H1 (cell line): ENCODE data around the gene IL18BP. TPM values are rescaled to one million over a fixed set of nuclear protein-coding genes. Genes with fewer than 3 reads are reported as not detected.

ENCODE experiments used
- CTCF ChIA-PET: fragments of 300-600 bp; sonication (Branson Sonifier 250); formaldehyde crosslinking; loops from one replicate; lab custom pipeline; 2021; ENCODE audit not compliant: partially characterized antibody; lab: Charles Lee
- POLR2A ChIA-PET: fragments of 300-600 bp; sonication (Branson Sonifier 250); formaldehyde crosslinking; loops from one replicate; lab custom pipeline; 2021; ENCODE audit warnings: inconsistent platforms; ENCODE audit not compliant: partially characterized antibody; lab: Charles Lee
- DNase-seq, 2 experiments: peaks; one replicate each; pipeline versions ENCODE4 v3.0.0 to v3.0.0-alpha.2; 2010 to 2022; ENCODE audit warnings: low spot score in 2 of 2, low read depth in 1 of 2, mixed read lengths in 1 of 2
- FAIRE-seq: peaks from 2 replicates; lab custom pipeline; 2011; peaks lifted over from hg19 to GRCh38; lab: Jason Lieb, UNC
- H2AFZ ChIP-seq: 2 replicates; pipeline ENCODE4 v1.8.1; 2012; ENCODE audit warnings: low read length, inconsistent platforms
- H2AK5ac ChIP-seq: 2 replicates; pipeline ENCODE4 v1.6.1; 2013; ENCODE audit warnings: low read depth, low read length
- H2BK120ac ChIP-seq: replicated peaks from 2 replicates; pipeline ENCODE3; 2013; ENCODE audit warnings: low read depth, low read length, inconsistent platforms
- H2BK12ac ChIP-seq: 2 replicates; pipeline ENCODE4 v1.6.1; 2013; ENCODE audit warnings: low read depth, low read length
- H2BK15ac ChIP-seq: 2 replicates; pipeline ENCODE4 v1.6.1; 2013; ENCODE audit warnings: low read length
- H2BK20ac ChIP-seq: 2 replicates; pipeline ENCODE4 v1.6.1; 2013; ENCODE audit warnings: low read length
- H2BK5ac ChIP-seq: 2 replicates; pipeline ENCODE4 v1.6.1; 2013; ENCODE audit warnings: low read depth, low read length
- H3K14ac ChIP-seq: 2 replicates; pipeline ENCODE4 v1.6.1; 2013; ENCODE audit warnings: inconsistent platforms; ENCODE audit not compliant: insufficient read length
- H3K18ac ChIP-seq: 2 replicates; pipeline ENCODE4 v1.6.1; 2013; ENCODE audit warnings: low read length; ENCODE audit errors: extremely low read depth
- H3K23ac ChIP-seq: 2 replicates; pipeline ENCODE4 v1.6.1; 2013; ENCODE audit warnings: inconsistent platforms; ENCODE audit not compliant: insufficient read length
- H3K23me2 ChIP-seq: 2 replicates; pipeline ENCODE4 v1.6.1; 2013; ENCODE audit warnings: low read depth, low read length
- H3K27ac ChIP-seq: 2 replicates; pipeline ENCODE4 v1.6.1; 2011; ENCODE audit warnings: low read depth, low read length, inconsistent platforms
- H3K27me3 ChIP-seq, 4 experiments: replicated peaks in 1 of 4; 1 replicate in 1 of 4; 2 replicates in 3 of 4; pipeline versions ENCODE4 v1.6.1 to v1.8.1; 2011 to 2013; ENCODE audit warnings: low read length in 3 of 4, mild to moderate bottlenecking in 3 of 4, inconsistent platforms in 2 of 4, mixed read lengths in 2 of 4, moderate library complexity in 1 of 4; ENCODE audit not compliant: control insufficient read depth in 3 of 4, insufficient read depth in 3 of 4; ENCODE audit errors: extremely low read depth in 1 of 4
- H3K36me3 ChIP-seq, 4 experiments: 2 replicates each; pipeline versions ENCODE4 v1.6.1 to v1.8.1; 2011 to 2013; ENCODE audit warnings: mild to moderate bottlenecking in 4 of 4, low read length in 3 of 4, moderate library complexity in 2 of 4, control low read depth in 1 of 4, inconsistent platforms in 1 of 4; ENCODE audit not compliant: insufficient read depth in 4 of 4, control insufficient read depth in 2 of 4
- H3K4ac ChIP-seq: replicated peaks from 2 replicates; pipeline ENCODE3; 2013; ENCODE audit warnings: low read length, low read depth, mixed read lengths, inconsistent platforms; ENCODE audit not compliant: insufficient read length
- H3K4me1 ChIP-seq, 4 experiments: replicated peaks in 1 of 4; 1 replicate in 1 of 4; 2 replicates in 3 of 4; pipeline versions ENCODE4 v1.6.1 to v1.8.1; 2011 to 2013; ENCODE audit warnings: low read length in 3 of 4, inconsistent platforms in 2 of 4, mixed read lengths in 1 of 4; ENCODE audit not compliant: insufficient read depth in 4 of 4, control insufficient read depth in 3 of 4
- H3K4me2 ChIP-seq, 2 experiments: 2 replicates each; pipeline versions ENCODE4 v1.6.1 to v1.8.1; 2011 to 2013; ENCODE audit warnings: low read depth in 2 of 2, low read length in 2 of 2, control low read depth in 1 of 2, inconsistent platforms in 1 of 2, mild to moderate bottlenecking in 1 of 2; ENCODE audit not compliant: insufficient read depth in 1 of 2
- H3K4me3 ChIP-seq, 4 experiments: fragments of 200-600, 300-600 bp in 1 of 4; sonication (generic), shearing (Covaris generic), sonication (Bioruptor Twin) in 1 of 4; 2 replicates each; pipeline versions ENCODE4 v1.5.1 to v1.8.1; 2011 to 2016; ENCODE audit warnings: low read length in 4 of 4, low read depth in 3 of 4, control low read depth in 2 of 4, inconsistent platforms in 2 of 4, mild to moderate bottlenecking in 2 of 4, mixed read lengths in 1 of 4, moderate library complexity in 1 of 4; ENCODE audit not compliant: insufficient read depth in 2 of 4; ENCODE audit errors: extremely low read depth in 1 of 4
- H3K56ac ChIP-seq: replicated peaks from 2 replicates; pipeline ENCODE3; 2013; ENCODE audit warnings: low read depth, mild to moderate bottlenecking, mixed read lengths, low read length, inconsistent platforms; ENCODE audit not compliant: insufficient read length
- H3K79me1 ChIP-seq: 2 replicates; pipeline ENCODE4 v1.6.1; 2013; ENCODE audit warnings: low read depth, low read length, control low read depth
- H3K79me2 ChIP-seq, 2 experiments: 2 replicates each; pipeline versions ENCODE4 v1.6.1 to v1.8.1; 2012 to 2013; ENCODE audit warnings: low read length in 2 of 2, mild to moderate bottlenecking in 2 of 2, inconsistent platforms in 1 of 2; ENCODE audit not compliant: insufficient read depth in 2 of 2, control insufficient read depth in 1 of 2
- H3K9ac ChIP-seq, 4 experiments: replicated peaks in 1 of 4; 1 replicate in 1 of 4; 2 replicates in 3 of 4; pipeline versions ENCODE4 v1.6.1 to v1.8.1; 2011 to 2013; ENCODE audit warnings: low read depth in 3 of 4, low read length in 3 of 4, control low read depth in 2 of 4, mild to moderate bottlenecking in 2 of 4, moderate library complexity in 2 of 4, inconsistent platforms in 1 of 4; ENCODE audit errors: extremely low read depth in 1 of 4
- H3K9me3 ChIP-seq, 2 experiments: 2 replicates each; pipeline versions ENCODE4 v1.6.1 to v1.8.1; 2012 to 2013; ENCODE audit warnings: mild to moderate bottlenecking in 2 of 2, moderate library complexity in 2 of 2, control low read depth in 1 of 2, inconsistent platforms in 1 of 2, low read depth in 1 of 2, low read length in 1 of 2, mixed read lengths in 1 of 2; ENCODE audit not compliant: insufficient read depth in 2 of 2
- H4K20me1 ChIP-seq, 2 experiments: replicated peaks in 1 of 2; 2 replicates each; pipeline versions ENCODE3 to v1.8.1; 2011 to 2013; ENCODE audit warnings: inconsistent platforms in 2 of 2, low read length in 2 of 2, mild to moderate bottlenecking in 1 of 2; ENCODE audit not compliant: insufficient read depth in 2 of 2, control insufficient read depth in 1 of 2
- H4K5ac ChIP-seq: 2 replicates; pipeline ENCODE4 v1.6.1; 2013; ENCODE audit warnings: low read length, low read depth, mixed read lengths, inconsistent platforms; ENCODE audit not compliant: insufficient read length
- H4K8ac ChIP-seq: 2 replicates; pipeline ENCODE4 v1.8.0; 2013; ENCODE audit warnings: mild to moderate bottlenecking, moderate library complexity, low read length, inconsistent platforms; ENCODE audit not compliant: insufficient read depth; ENCODE audit errors: extremely low read depth
- H4K91ac ChIP-seq: replicated peaks from 2 replicates; pipeline ENCODE3; 2013; ENCODE audit warnings: low read length, mixed read lengths, inconsistent platforms; ENCODE audit not compliant: insufficient read length
- ASH2L ChIP-seq: fragments of 200-600, 300-600 bp; sonication (generic); IDR thresholded peaks from one replicate; pipeline ENCODE4 v1.7.1; 2017; ENCODE audit warnings: low read length
- CBX8 ChIP-seq: fragments of 300-800, 300-1000 bp; sonication (generic); IDR thresholded peaks from 2 replicates; pipeline ENCODE4 v1.7.1; 2016; ENCODE audit warnings: low read depth, low read length, borderline replicate concordance
- CHD1 ChIP-seq: IDR thresholded peaks from 2 replicates; pipeline ENCODE4 v1.6.1; 2012; ENCODE audit warnings: low read depth, low read length, improper control_type of control experiment
- EZH2 ChIP-seq: fragments of 200-600 bp; sonication (generic); IDR thresholded peaks from 2 replicates; pipeline ENCODE4 v1.7.1; 2012; ENCODE audit warnings: low read depth, mild to moderate bottlenecking, moderate library complexity, low read length, inconsistent platforms; ENCODE audit not compliant: severe bottlenecking
- GTF2F1 ChIP-seq: IDR thresholded peaks from 2 replicates; pipeline ENCODE4 v1.6.1; 2012; ENCODE audit warnings: low read depth, low read length, improper control_type of control experiment, borderline replicate concordance
- KDM4A ChIP-seq: IDR thresholded peaks from one replicate; pipeline ENCODE4 v1.7.1; 2012; ENCODE audit warnings: low read depth, mild to moderate bottlenecking, moderate library complexity, low read length, inconsistent platforms; ENCODE audit not compliant: severe bottlenecking
- MAFK ChIP-seq: IDR thresholded peaks from 2 replicates; pipeline ENCODE4 v1.6.1; 2012; ENCODE audit warnings: low read depth, mild to moderate bottlenecking, improper control_type of control experiment, low read length
- PHF8 ChIP-seq: fragments of 200-600 bp; sonication (generic); conservative IDR thresholded peaks from 2 replicates; pipeline ENCODE4 v1.7.1; 2012; ENCODE audit warnings: low read depth, mild to moderate bottlenecking, inconsistent platforms, low read length, moderate library complexity
- POLR2A ChIP-seq, 2 experiments: IDR thresholded peaks; 1 replicate in 1 of 2; 2 replicates in 1 of 2; pipeline ENCODE4 v1.6.1; 2011; ENCODE audit warnings: low read depth in 2 of 2, low read length in 2 of 2, mild to moderate bottlenecking in 2 of 2; ENCODE audit errors: control extremely low read depth in 1 of 2
- POU5F1 ChIP-seq: IDR thresholded peaks from 2 replicates; pipeline ENCODE4 v1.6.1; 2011; ENCODE audit warnings: low read depth, mild to moderate bottlenecking, low read length, moderate library complexity
- RNF2 ChIP-seq: fragments of 200-900, 300-1000 bp; sonication (generic); IDR thresholded peaks from 2 replicates; pipeline ENCODE4 v1.7.1; 2016; ENCODE audit warnings: borderline replicate concordance, low read depth, mild to moderate bottlenecking, antibody characterized with exemption, low read length; ENCODE audit not compliant: poor library complexity, severe bottlenecking; ENCODE audit errors: missing control alignments
- TAF1 ChIP-seq: IDR thresholded peaks from 2 replicates; pipeline ENCODE4 v1.6.1; 2011; ENCODE audit warnings: mild to moderate bottlenecking, low read depth, low read length
- TCF12 ChIP-seq: IDR thresholded peaks from 2 replicates; pipeline ENCODE4 v1.6.1; 2011; ENCODE audit warnings: low read depth, mild to moderate bottlenecking, low read length
- TEAD4 ChIP-seq: IDR thresholded peaks from 2 replicates; pipeline ENCODE4 v1.6.1; 2012; ENCODE audit warnings: low read depth, low read length, inconsistent platforms, mixed read lengths
- YY1 ChIP-seq: IDR thresholded peaks from 2 replicates; pipeline ENCODE4 v1.6.1; 2011; ENCODE audit warnings: low read depth, mild to moderate bottlenecking, low read length
- WGBS, 2 experiments: shearing (Covaris generic) in 1 of 2; methylation state at CpG; one replicate each; pipeline versions ENCODE4 v1.1.6 to v1.1.7; 2013 to 2015; ENCODE audit warnings: low lambda C conversion rate in 2 of 2, mixed read lengths in 2 of 2, inconsistent platforms in 1 of 2, low coverage in 1 of 2, missing lambda C conversion rate in 1 of 2; ENCODE audit not compliant: insufficient replicate concordance in 2 of 2, insufficient coverage in 1 of 2, insufficient read length in 1 of 2; ENCODE audit errors: extremely low coverage in 1 of 2, missing lambda C conversion rate in 1 of 2; 5-methylcytosine and 5-hydroxymethylcytosine counted together
- polyA plus RNA-seq, 7 experiments: library from polyadenylated mRNA; depleted of rRNA in 3 of 7; stranded (reverse) in 5 of 7; unstranded in 2 of 7; fragments of >200 nt in 5 of 7; fragments of 200-250 nt in 2 of 7; gene quantifications; 1 replicate in 5 of 7; 2 replicates in 1 of 7; 4 replicates in 1 of 7; pipeline versions ENCODE4 v1.2.1 to v1.2.3, GENCODE V29; 2011 to 2013; ENCODE audit warnings: missing spikeins in 2 of 7, mixed read lengths in 2 of 7
- total RNA-seq: library from RNA; stranded (reverse); fragmentation: NEBNext Ultra II Directional; extraction: Animal tissue kit (Norgen Biotek cat#: 25700); gene quantifications from 2 replicates; pipeline ENCODE4 v1.2.1, GENCODE V29; 2021

Gene IL18BP
- total and polyA plus RNA-seq, 2 of the 8 experiments (the other 6 are each of a cell fraction or from before 2014, with no cell fraction given): 9.8 to 17.0 TPM

GRCh38 chr11:71996946-71997345 lies 1.8 kb upstream of the IL18BP start:
- Histone ChIP-seq H3K9me3 (no peaks in the 10 kb centered on the region), H3K23ac (no peak overlapping the region), H3K79me1 (no peaks in the 10 kb centered on the region), H3K23me2 (no peaks in the 10 kb centered on the region), H2BK120ac (no peak overlapping the region), H2AFZ (no peak overlapping the region), H2AK5ac (no peak overlapping the region), H3K4ac (no peak overlapping the region), H3K27me3 (no peaks in the 10 kb centered on the region), H3K56ac (no peak overlapping the region), H3K4me3 (no peak overlapping the region), H4K91ac (no peak overlapping the region), H3K79me2 (no peaks in the 10 kb centered on the region; a peak in 1 of 4 replicates), H3K18ac (no peak overlapping the region), H3K4me2 (no peak overlapping the region), H3K36me3 (peaks cover 0 to 5% (median 0%) of the 10 kb centered on the region in 4 experiments; a peak in 4 of 8 replicates), H2BK5ac (no peak overlapping the region), H2BK20ac (no peak overlapping the region), H4K5ac (no peak overlapping the region), H3K27ac (no peak overlapping the region), H2BK12ac (no peak overlapping the region), H3K14ac (no peak overlapping the region), H3K9ac (no peak overlapping the region), H2BK15ac (no peak overlapping the region), H3K4me1 (no peaks in the 10 kb centered on the region), H4K20me1 (peaks cover 9 to 11% of the 10 kb centered on the region in 2 experiments), H4K8ac (no peak overlapping the region)
- FAIRE-seq (no peak), DNase-seq (no peak)
- POLR2A ChIA-PET: interaction anchor here (0.8 to 2.8 kb wide), 4 partner anchors 9 to 18 kb away, joined by 3 to 9 read pairs (median 4); no protein-coding TSS in a partner anchor
- TF ChIP-seq POU5F1 (no peak), RNF2 (no peak), TAF1 (no peak), TCF12 (no peak), EZH2 (no peak), GTF2F1 (no peak), YY1 (no peak), ASH2L (no peak), PHF8 (no peak), TEAD4 (no peak), MAFK (no peak), POLR2A (IDR thresholded peaks at IDR 0.05; ENCODE audit: control extremely low read depth in 1 of 2, low read depth in 2 of 2, low read length in 2 of 2) (no peak), CHD1 (no peak), KDM4A (no peak), CBX8 (no peak)
- WGBS, 2 experiments: 85% methylated on average over 8 of the region's 8 CpGs; no CpG with 5 or more reads in 1 of the 2 experiments
- CTCF ChIA-PET: interaction anchor here (1.6 to 5.1 kb wide), 4 partner anchors 11 to 94 kb away, joined by 6 to 28 read pairs (median 21); no protein-coding TSS in a partner anchor
